GM19043 (cell line): ENCODE results near the gene MIB1.
"Not testable (repeated sequence)": the region's sequence is repeated elsewhere in the genome, so short reads cannot be mapped to it uniquely, and the experiment has no call there.

ENCODE experiments used
- ATAC-seq: cut with Tn5 transposase; IDR thresholded peaks from one replicate; pipeline ENCODE4 v1.9.1; 2021; ENCODE audit warnings: low read depth; ENCODE audit not compliant: unreplicated experiment

The MIB1 gene

GRCh38 chr18:21742315-21742687, 1.7 kb downstream of the MIB1 start:
- ATAC-seq, result no peak

GRCh38 chr18:21743166-21743832, 2.7 kb downstream of the MIB1 start:
- no peak for ATAC-seq

GRCh38 chr18:21745231-21745630, 4.6 kb downstream of the MIB1 start:
- no peak for ATAC-seq

GRCh38 chr18:21747268-21747667, 6.7 kb downstream of the MIB1 start:
- ATAC-seq, result no peak

- ATAC-seq, result no peak
Measured at GRCh38 chr18:21747764-21748693, 7.4 kb downstream of the MIB1 start.

- ATAC-seq, result no peak
Measured at GRCh38 chr18:21757833-21758232, 17.2 kb downstream of the MIB1 start.

- ATAC-seq, result no peak
Measured at GRCh38 chr18:21759836-21760235, 19.2 kb downstream of the MIB1 start.

- ATAC-seq, result no peak
Measured at GRCh38 chr18:21760321-21760720, 19.7 kb downstream of the MIB1 start.

- no peak for ATAC-seq
Measured at GRCh38 chr18:21761471-21762115, 21.0 kb downstream of the MIB1 start.

- no peak for ATAC-seq
Measured at GRCh38 chr18:21762181-21762772, 21.7 kb downstream of the MIB1 start.

- ATAC-seq, result no peak
Measured at GRCh38 chr18:21763846-21764646, 23.5 kb downstream of the MIB1 start.

GRCh38 chr18:21769206-21769605, 28.6 kb downstream of the MIB1 start:
- no peak for ATAC-seq

GRCh38 chr18:21774722-21775121, 34.1 kb downstream of the MIB1 start:
- no peak for ATAC-seq

- no peak for ATAC-seq
Measured at GRCh38 chr18:21777814-21778213, 37.2 kb downstream of the MIB1 start.

- ATAC-seq, result no peak
Measured at GRCh38 chr18:21786526-21786925, 45.9 kb downstream of the MIB1 start.

- ATAC-seq, result not testable (repeated sequence)
Measured at GRCh38 chr18:21796089-21796488, 55.5 kb downstream of the MIB1 start.

GRCh38 chr18:21798126-21798525, 57.5 kb downstream of the MIB1 start:
- ATAC-seq, result no peak

GRCh38 chr18:21799721-21800120, 59.1 kb downstream of the MIB1 start:
- ATAC-seq, result no peak

GRCh38 chr18:21803495-21803894, 62.9 kb downstream of the MIB1 start:
- no peak for ATAC-seq

- no peak for ATAC-seq
Measured at GRCh38 chr18:21805771-21806366, 65.3 kb downstream of the MIB1 start.
